Activated B cell treated with CpG ODN at 0.5 μM for 24 hours (primary cell): ENCODE results near the gene MYO9B. TPM values are rescaled to one million over a fixed set of nuclear protein-coding genes. Genes with fewer than 3 reads are reported as not detected.

Experiments
- ATAC-seq: fragments of 200-7000 bp; cut with Tn5 transposase; one replicate; pipeline ENCODE4 v1.10.0; 2021; ENCODE audit warnings: low read depth, mild to moderate bottlenecking, moderate library complexity
- CTCF ChIA-PET: fragments of 350-600 bp; sonication (Branson Sonifier 250); formaldehyde crosslinking; loops from one replicate; lab custom pipeline; 2021; ENCODE audit warnings: antibody characterized with exemption; lab: Charles Lee
- POLR2A ChIA-PET: fragments of 350-600 bp; sonication (Branson Sonifier 250); formaldehyde crosslinking; loops from one replicate; lab custom pipeline; 2021; ENCODE audit warnings: antibody characterized with exemption; lab: Charles Lee
- DNase-seq: peaks from one replicate; pipeline ENCODE4 v3.0.0; 2022
- H3K27ac Mint-ChIP-seq: one replicate; pipeline ENCODE4 v1.8.0; 2020; ENCODE audit warnings: mixed read lengths
- H3K27me3 Mint-ChIP-seq: one replicate; pipeline ENCODE4 v1.8.0; 2021; ENCODE audit warnings: mixed read lengths
- H3K36me3 Mint-ChIP-seq: one replicate; pipeline ENCODE4 v1.8.0; 2021; ENCODE audit warnings: low read depth, mixed read lengths
- H3K4me1 Mint-ChIP-seq: one replicate; pipeline ENCODE4 v1.8.0; 2021; ENCODE audit warnings: mixed read lengths
- H3K4me3 Mint-ChIP-seq: one replicate; pipeline ENCODE4 v1.8.0; 2020; ENCODE audit warnings: mild to moderate bottlenecking, mixed read lengths
- H3K9me3 Mint-ChIP-seq: one replicate; pipeline ENCODE4 v1.8.0; 2020; ENCODE audit warnings: mixed read lengths
- CTCF ChIP-seq: fragments of 200-600 bp; IDR thresholded peaks from one replicate; pipeline ENCODE4 v1.8.0; 2022; ENCODE audit warnings: antibody characterized with exemption, mild to moderate bottlenecking
- intact Hi-C: fragments of 100-400 bp; cut with micrococcal nuclease; formaldehyde crosslinking; loops from one replicate; pipeline ENCODE4 v1.15.1; 2024
- total RNA-seq: library from RNA; stranded (reverse); gene quantifications from 2 replicates; pipeline ENCODE4 v1.2.3, GENCODE V29; 2022

Gene MYO9B
- total RNA-seq, 1 donor from 2014 or later: 239 TPM

- Mint-ChIP-seq H3K27ac (no peak overlapping the region), H3K9me3 (no peaks in the 10 kb centered on the region), H3K36me3 (no peaks in the 10 kb centered on the region), H3K27me3 (no peaks in the 10 kb centered on the region), H3K4me3 (peak overlapping the region; percentile 65), H3K4me1 (peaks cover 13% of the 10 kb centered on the region)
- CTCF ChIA-PET: interaction anchor here (1.0 kb wide), 1 partner anchor 9 kb away, joined by 3 read pairs; no protein-coding TSS in a partner anchor
- intact Hi-C loops: no loop called here
- POLR2A ChIA-PET: interaction anchor here (0.6 to 2.9 kb wide), 6 partner anchors 9 to 743 kb away, joined by 3 to 16 read pairs (median 5); partner anchors contain the start of genes OCEL1 and USE1
- DNase-seq (no peak), ATAC-seq (no peak)
- no peak for TF ChIP-seq CTCF
Measured at GRCh38 chr19:17244618-17245534, 169.3 kb downstream of the MYO9B start.

GRCh38 chr19:17245535-17245984 lies 170.0 kb downstream of the MYO9B start, which contains the start of gene NR2F6:
Gene NR2F6 (minus strand): TSS chr19:17245919. CDS start chr19:17245220, 699 bp downstream.
- no peak for TF ChIP-seq CTCF
- ChIA-PET POLR2A (interaction anchor here (0.5 to 2.0 kb wide), 2 partner anchors 10 to 121 kb away, joined by 5 to 15 read pairs; no protein-coding TSS in a partner anchor), CTCF (no interaction called here)
- H3K36me3 Mint-ChIP-seq: no peaks in the 10 kb centered on the region
- intact Hi-C loops: no loop called here
- DNase-seq: no peak
- ATAC-seq: peak; percentile 39
- H3K27ac Mint-ChIP-seq: peak within 1 kb of the TSS; percentile 89
- H3K9me3 Mint-ChIP-seq: no peaks in the 10 kb centered on the region
- peaks cover 13% of the 10 kb centered on the region for H3K4me1 Mint-ChIP-seq
- H3K27me3 Mint-ChIP-seq: no peaks in the 10 kb centered on the region
- H3K4me3 Mint-ChIP-seq: peak within 1 kb of the TSS; percentile 92

GRCh38 chr19:17246681-17247425 lies 171.3 kb downstream of the MYO9B start:
- DNase-seq (no peak), ATAC-seq (no peak)
- Mint-ChIP-seq H3K4me1 (peaks cover 13% of the 10 kb centered on the region), H3K9me3 (no peaks in the 10 kb centered on the region), H3K27ac (no peak overlapping the region), H3K36me3 (no peaks in the 10 kb centered on the region), H3K4me3 (peak overlapping the region; percentile 92), H3K27me3 (no peaks in the 10 kb centered on the region)
- CTCF ChIA-PET: no interaction called here
- intact Hi-C loops: loop anchor here (1.0 to 2.0 kb wide), 3 partner anchors 12 to 21 kb away; partner anchors contain the start of genes BABAM1 and OCEL1
- no peak for TF ChIP-seq CTCF
- POLR2A ChIA-PET: interaction anchor here (1.0 kb wide), 1 partner anchor 14 kb away, joined by 3 read pairs; no protein-coding TSS in a partner anchor

GRCh38 chr19:17248011-17248776 lies 172.6 kb downstream of the MYO9B start:
- intact Hi-C loops: no loop called here
- H3K9me3 Mint-ChIP-seq: no peaks in the 10 kb centered on the region
- ATAC-seq (no peak), DNase-seq (no peak)
- ChIA-PET CTCF (interaction anchor here (1.7 to 2.7 kb wide), 2 partner anchors 12 kb away, joined by 5 to 13 read pairs; no protein-coding TSS in a partner anchor), POLR2A (interaction anchor here (0.6 to 1.9 kb wide), 3 partner anchors 12 to 28 kb away, joined by 3 to 6 read pairs (median 5); partner anchors contain the start of gene OCEL1)
- H3K4me1 Mint-ChIP-seq: peaks cover 3% of the 10 kb centered on the region
- no peak for TF ChIP-seq CTCF
- no peak overlapping the region for H3K4me3 Mint-ChIP-seq
- H3K27ac Mint-ChIP-seq: no peak overlapping the region
- no peaks in the 10 kb centered on the region for H3K36me3 Mint-ChIP-seq
- H3K27me3 Mint-ChIP-seq: no peaks in the 10 kb centered on the region
